ENCODE results near the gene USB1.

USB1 gene

GRCh38 chr16:58070585-58070984, 69.4 kb downstream of the USB1 start:
- no peak for DNase-seq (ENCODE audit: low read depth)
- H3K4me3 ChIP-seq (ENCODE audit: low read depth, low read length) = no peak overlapping the region
- TF ChIP-seq CTCF (IDR thresholded peaks at IDR 0.05; ENCODE audit: low read depth, low read length, missing control alignments) = no peak

Measured in GM12864 (cell line).